HG02970 (cell line): Measurements from ENCODE around the gene MINDY4.
"Not testable (repeated sequence)": the region's sequence is repeated elsewhere in the genome, so short reads cannot be mapped to it uniquely, and the experiment has no call there.

Experiments used
- ATAC-seq: cut with Tn5 transposase; IDR thresholded peaks from one replicate; pipeline ENCODE4 v1.9.1; 2021; ENCODE audit warnings: mild to moderate bottlenecking, moderate library complexity, moderate number of reproducible peaks; ENCODE audit not compliant: unreplicated experiment, low FRiP score

MINDY4 gene

GRCh38 chr7:30799206-30799975, 28.2 kb downstream of the MINDY4 start:
- peak; percentile 78 for ATAC-seq

- ATAC-seq, result no peak
These were observed 28.9 kb downstream of the MINDY4 start for GRCh38 chr7:30799976-30800661.

DNA sequence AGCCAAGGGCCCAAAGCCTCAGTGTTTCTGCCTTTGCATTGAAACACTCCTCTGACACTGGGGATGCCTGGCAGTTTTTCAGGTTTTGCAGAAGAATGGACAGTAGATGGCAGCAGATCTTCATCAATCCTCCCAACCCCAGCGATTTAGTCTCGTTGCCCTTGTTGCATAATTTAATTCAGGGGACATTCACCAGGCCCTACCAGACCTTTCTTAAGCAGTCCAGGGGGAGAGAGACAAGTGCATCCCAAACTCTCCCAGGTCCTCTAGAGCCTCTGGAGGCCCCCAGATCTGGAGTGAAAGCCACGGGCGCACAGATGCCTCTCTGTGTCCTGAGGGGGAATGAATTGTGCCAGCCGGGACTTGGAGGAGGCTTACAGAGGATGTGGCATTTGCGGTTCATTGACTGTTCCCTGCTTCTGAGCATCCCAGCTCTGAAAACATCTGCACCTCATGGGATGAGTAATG, 29.6 kb downstream of the MINDY4 start:
- ATAC-seq, result no peak

DNA sequence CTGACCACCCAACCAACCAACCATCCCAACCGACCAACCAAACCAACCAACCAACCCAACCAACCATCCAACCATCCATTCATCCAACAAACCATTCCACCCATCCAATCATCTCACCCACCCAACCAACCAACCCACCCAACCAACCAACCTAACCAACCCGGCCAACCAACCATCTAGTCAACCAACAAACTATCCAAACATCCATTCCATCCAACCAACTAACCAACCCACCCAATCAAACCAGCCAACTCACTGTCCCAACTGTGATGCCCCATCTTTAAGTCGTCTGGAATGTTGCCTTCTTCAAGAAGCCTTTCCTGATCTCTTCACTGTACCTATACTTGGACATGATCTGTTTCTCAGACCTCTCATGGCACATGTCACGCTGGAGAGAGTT, 31.6 kb downstream of the MINDY4 start:
- ATAC-seq, result no peak

DNA sequence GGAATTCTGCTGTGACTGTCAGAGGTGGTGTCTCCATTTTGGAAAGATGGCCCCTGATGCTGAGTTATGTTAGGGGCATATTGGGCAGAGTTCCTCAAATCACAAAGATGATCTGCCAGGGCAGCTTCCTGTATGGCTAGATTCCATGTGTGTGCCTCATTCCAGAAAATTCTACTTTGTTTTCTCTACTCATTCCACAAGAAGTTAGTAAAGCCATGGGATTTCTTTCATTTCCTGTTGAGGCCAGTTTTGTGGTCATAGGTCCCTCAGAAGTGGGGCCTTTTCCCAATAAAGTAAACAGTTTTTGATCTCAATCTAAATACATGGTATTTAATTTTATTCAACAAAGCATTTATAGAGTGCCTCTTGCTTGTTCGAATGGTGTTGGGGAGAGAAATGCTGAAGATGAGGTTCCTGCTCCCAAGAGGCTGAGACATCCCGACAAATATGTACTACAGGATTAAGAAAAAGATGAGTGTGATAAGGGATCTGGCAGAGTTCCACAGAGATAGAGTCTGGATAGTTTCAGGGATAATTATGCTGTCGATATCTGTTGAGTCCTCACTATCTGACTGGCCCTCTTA, 33.0 kb downstream of the MINDY4 start:
- no peak for ATAC-seq

DNA sequence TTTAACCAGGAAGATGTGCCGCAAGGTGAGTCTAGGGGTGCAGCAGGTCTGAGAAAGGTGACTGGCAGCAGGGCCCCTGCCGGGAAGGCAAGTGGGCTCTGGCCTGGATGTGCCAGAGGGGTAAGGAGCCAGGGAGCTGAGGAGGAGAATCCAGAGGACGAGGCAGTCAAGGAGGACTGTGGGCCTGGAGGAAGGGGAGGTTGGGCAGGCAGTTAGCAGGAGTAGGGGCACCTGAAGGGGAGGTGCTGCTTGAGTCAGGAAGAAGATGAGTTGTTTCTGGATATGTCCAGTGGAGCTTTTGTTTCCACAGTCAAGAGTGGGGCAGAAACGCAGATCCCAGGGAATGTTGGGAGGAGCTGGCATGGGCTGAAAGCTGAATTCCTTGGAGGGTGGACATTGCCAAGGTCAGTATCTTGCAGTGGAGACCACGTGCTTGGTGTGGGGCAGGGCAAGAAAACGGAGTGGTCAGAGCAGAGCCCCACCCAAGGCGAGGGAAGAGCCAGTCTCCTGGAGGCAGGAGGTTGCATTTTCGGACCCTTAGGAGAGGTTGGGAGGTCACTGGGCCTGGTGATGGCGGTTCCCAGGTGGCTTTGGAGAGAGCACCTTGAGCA, 34.0 kb downstream of the MINDY4 start:
- ATAC-seq, result no peak

DNA sequence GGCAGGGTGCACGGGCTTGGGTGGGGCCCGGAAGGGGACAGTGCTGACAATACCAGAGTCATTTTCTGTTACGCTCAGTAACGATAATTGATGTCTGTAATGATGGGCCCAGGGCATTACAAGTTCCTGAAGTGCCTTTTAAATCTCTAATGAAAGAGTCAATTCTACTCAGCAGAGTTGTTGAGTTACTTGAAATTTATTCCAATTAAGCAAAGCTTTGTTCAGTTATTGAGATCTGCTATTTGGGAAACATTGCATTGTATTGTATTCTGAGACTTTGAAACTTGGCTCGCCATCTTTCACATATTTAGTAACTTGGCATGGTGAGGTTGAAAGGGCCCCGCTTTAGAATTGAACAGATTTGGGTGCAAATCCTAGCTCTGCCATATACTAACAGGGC, 34.7 kb downstream of the MINDY4 start:
- ATAC-seq, result no peak

DNA sequence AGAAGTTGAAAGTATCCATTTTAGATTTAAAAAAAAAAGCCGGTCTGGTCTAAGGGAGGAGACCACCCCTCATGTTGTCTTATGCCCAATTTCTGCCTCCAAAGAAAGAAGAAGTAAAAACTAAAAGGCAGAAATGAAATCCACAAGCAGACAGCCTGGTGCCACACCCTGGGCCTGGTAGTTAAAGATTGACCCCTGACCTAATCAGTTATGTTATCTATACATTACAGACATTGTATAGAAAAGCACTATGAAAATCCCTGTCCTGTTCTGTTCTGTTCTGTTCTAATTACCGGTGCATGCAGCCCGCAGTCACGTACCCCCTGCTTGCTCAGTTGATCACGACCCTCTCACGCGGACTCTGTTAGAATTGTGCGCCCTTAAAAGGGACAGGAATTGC, 36.3 kb downstream of the MINDY4 start:
- not testable (repeated sequence) for ATAC-seq

GRCh38 chr7:30807941-30808340, 36.7 kb downstream of the MINDY4 start:
- not testable (repeated sequence) for ATAC-seq

GRCh38 chr7:30810986-30811385, 39.8 kb downstream of the MINDY4 start:
- ATAC-seq, result no peak

GRCh38 chr7:30812676-30813075, 41.5 kb downstream of the MINDY4 start:
- no peak for ATAC-seq

- no peak for ATAC-seq
These were observed 42.2 kb downstream of the MINDY4 start for GRCh38 chr7:30813466-30813865.

GRCh38 chr7:30814700-30815387, 43.6 kb downstream of the MINDY4 start:
- no peak for ATAC-seq

DNA sequence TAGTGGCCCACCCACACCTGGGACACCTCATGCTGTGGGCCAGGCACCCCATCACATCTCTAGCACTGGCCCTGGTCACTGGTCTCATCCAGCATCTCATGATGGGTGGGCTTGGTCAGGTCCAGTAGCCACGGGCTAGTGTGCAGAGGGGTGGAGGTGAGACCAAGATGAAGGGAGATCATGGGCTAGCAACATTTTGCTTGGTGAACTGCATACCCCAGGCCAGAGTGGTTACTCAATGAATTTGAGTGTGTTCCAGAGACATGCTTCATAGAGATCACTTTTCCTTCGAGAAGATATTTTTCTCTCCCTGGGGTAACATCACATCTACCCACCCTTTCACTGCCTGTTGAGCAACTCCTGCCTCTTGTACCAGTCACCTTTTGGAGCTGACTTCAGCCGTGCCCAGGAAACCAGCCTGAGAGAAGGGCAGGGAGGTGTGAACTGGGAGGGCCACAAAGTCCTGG, 44.2 kb downstream of the MINDY4 start:
- no peak for ATAC-seq

GRCh38 chr7:30815951-30816644, 44.9 kb downstream of the MINDY4 start:
- no peak for ATAC-seq

- ATAC-seq, result no peak
These were observed 45.6 kb downstream of the MINDY4 start for GRCh38 chr7:30816645-30817370.

DNA sequence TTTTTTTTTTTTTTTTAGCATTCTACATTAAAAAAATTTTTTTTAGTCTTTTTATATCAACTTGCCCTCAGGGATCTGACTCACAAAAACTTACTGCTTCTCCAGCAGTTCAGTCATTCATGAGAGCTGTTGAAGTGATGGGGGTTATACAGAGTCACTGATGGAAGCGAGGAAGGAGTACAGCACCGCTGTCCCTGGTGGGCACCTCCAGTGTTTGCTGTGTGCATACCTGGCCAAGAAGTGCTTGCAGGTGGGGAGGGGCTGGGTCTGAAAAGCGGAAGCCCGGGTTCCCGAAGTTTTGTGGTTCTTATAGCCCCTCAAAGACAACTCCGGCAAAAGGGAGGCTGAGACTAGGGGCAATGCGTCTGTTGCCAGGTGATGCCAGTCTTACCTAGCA, 46.2 kb downstream of the MINDY4 start:
- no peak for ATAC-seq

DNA sequence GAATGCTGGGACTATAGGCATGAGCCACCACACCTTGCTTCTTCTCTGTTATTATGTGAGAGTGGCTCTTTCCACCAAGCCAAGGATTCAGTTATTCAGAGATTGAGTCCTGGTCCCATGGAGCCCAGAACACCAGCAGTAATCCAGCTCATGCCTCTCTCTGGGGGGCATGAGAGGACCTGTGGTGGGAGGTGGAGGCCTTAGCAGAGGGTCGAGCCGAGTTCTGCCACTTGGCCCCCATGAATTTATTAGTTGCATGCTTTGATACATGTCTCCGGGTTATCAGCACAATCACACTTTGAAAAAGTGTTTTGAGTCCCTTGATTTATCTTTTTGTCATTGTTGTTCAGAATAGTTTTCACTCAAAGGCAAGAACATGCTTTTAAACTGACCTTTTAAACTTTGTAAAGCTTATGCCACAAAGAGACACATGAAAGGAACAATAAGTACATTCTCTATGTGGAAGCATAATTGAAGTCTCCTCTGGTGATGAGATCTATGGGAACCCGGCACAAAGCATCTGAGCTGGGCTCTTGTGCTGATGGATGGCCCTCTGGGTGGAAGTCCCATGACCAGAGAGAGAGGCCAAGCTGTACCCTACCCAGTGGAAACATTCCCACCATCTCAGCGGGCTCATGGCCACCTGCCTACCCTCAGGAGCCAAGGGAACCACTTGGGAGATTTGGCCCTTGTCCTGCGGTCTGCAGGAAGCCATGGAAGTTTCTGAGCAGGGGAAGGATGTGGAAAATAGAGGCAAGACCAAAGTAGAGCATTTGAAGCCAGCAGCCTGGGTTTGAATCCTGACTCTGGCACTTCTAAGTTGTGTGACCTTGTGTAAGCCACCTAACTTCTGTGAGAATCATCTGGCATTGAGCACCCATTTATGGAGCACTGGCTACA, 53.9 kb downstream of the MINDY4 start:
- ATAC-seq, result no peak
